HepG2 (cell line): Measurements from ENCODE around the gene IGF2BP3.

Experiments
- EZH2 ChIP-seq: conservative IDR thresholded peaks from 2 replicates; pipeline ENCODE4 v1.6.1; 2012; ENCODE audit warnings: mild to moderate bottlenecking, low read depth, low read length, moderate library complexity
- GABPA ChIP-seq, 2 experiments: IDR thresholded peaks; 2 replicates each; pipeline ENCODE4 v1.6.1; 2011 to 2016; ENCODE audit warnings: low read depth in 2 of 2, low read length in 1 of 2, missing biosample characterization in 1 of 2, missing genetic modification characterization in 1 of 2
- MED1 ChIP-seq: sonication (generic); formaldehyde crosslinking; IDR thresholded peaks from 2 replicates; pipeline ENCODE4 v1.4.0; 2020; ENCODE audit warnings: missing genetic modification reagents
- MEIS1 ChIP-seq: sonication (generic); formaldehyde crosslinking; IDR thresholded peaks from 2 replicates; pipeline ENCODE4 v1.9.0; 2021; ENCODE audit warnings: mild to moderate bottlenecking, missing genetic modification reagents, moderate library complexity, borderline replicate concordance
- SOX6 ChIP-seq, 2 experiments: fragments of 450-650 bp in 1 of 2; sonication (generic) in 1 of 2; formaldehyde crosslinking in 1 of 2; IDR thresholded peaks; 2 replicates each; pipeline versions ENCODE4 v1.4.0 to v1.6.1; 2017 to 2020; ENCODE audit warnings: antibody characterized with exemption in 1 of 2, mild to moderate bottlenecking in 1 of 2, missing genetic modification reagents in 1 of 2
- SP1 ChIP-seq, 2 experiments: fragments of 450-650 bp in 1 of 2; sonication (generic) in 1 of 2; formaldehyde crosslinking in 1 of 2; IDR thresholded peaks; 2 replicates each; pipeline versions ENCODE4 v1.4.0 to v1.6.1; 2016 to 2020; ENCODE audit warnings: missing genetic modification reagents in 1 of 2
- ZBTB7A ChIP-seq: sonication (generic); formaldehyde crosslinking; IDR thresholded peaks from 2 replicates; pipeline ENCODE4 v1.8.0; 2022; ENCODE audit warnings: mild to moderate bottlenecking, missing genetic modification reagents
- ZNF354B ChIP-seq: sonication (generic); formaldehyde crosslinking; IDR thresholded peaks from 2 replicates; pipeline ENCODE4 v1.8.0; 2022; ENCODE audit warnings: mild to moderate bottlenecking, missing genetic modification reagents
- ZNF501 ChIP-seq: sonication (generic); formaldehyde crosslinking; IDR thresholded peaks from 2 replicates; pipeline ENCODE4 v1.5.1; 2020; ENCODE audit warnings: mild to moderate bottlenecking, moderate library complexity, missing genetic modification reagents
- ZNF878 ChIP-seq: sonication (generic); formaldehyde crosslinking; IDR thresholded peaks from 2 replicates; pipeline ENCODE4 v1.8.1; 2023; ENCODE audit warnings: mild to moderate bottlenecking, missing genetic modification reagents, moderate library complexity
- TF ChIP-seq, protein P1 (sequence below): sonication (generic); formaldehyde crosslinking; IDR thresholded peaks from 2 replicates; pipeline ENCODE4 v1.5.0; 2020; ENCODE audit warnings: mild to moderate bottlenecking, missing genetic modification reagents, moderate library complexity
- TF ChIP-seq, protein P2 (sequence below), 2 experiments: sonication (generic) in 1 of 2; formaldehyde crosslinking in 1 of 2; IDR thresholded peaks; 2 replicates each; pipeline versions ENCODE4 v1.5.1 to v1.6.1; 2011 to 2020; ENCODE audit warnings: borderline replicate concordance in 1 of 2, low read depth in 1 of 2, low read length in 1 of 2, mild to moderate bottlenecking in 1 of 2, missing genetic modification reagents in 1 of 2, moderate library complexity in 1 of 2

DNA sequence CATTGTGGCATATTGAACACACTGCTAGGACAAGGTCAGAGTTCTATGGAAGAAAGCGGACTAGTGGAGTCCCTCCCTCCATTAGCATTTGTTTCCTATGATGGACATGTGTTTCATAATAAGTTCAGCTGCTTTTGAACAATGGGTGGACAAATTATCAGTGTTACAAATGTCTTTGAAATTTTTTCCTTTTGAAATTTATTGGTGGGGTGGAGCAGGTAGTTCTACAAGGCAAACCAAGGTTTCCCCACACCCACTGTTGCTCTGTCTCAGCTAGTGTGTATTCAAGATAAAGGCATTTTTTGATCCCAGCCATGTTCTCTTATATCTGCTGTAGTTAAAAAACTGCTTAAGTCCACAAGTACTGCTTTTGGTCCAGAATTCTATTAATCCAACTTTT, 91.3 kb downstream of the IGF2BP3 start:
- TF ChIP-seq ZNF878 (no peak), ZNF354B (CRISPR knock-in tag) (no peak), ZNF501 (CRISPR knock-in tag) (no peak), MED1 (no peak), MEIS1 (CRISPR knock-in tag) (no peak), ZBTB7A (CRISPR knock-in tag) (no peak), SOX6 (IDR thresholded peaks at IDR 0.05) (no peak), SOX6 (CRISPR knock-in tag; IDR thresholded peaks at IDR 0.05) (no peak), GABPA (IDR thresholded peaks at IDR 0.05; ENCODE audit: low read depth, low read length) (no peak), GABPA (CRISPR knock-in tag; IDR thresholded peaks at IDR 0.05; ENCODE audit: low read depth) (no peak), SP1 (IDR thresholded peaks at IDR 0.05) (no peak), SP1 (CRISPR knock-in tag; IDR thresholded peaks at IDR 0.05) (no peak), EZH2 (no peak)
- TF ChIP-seq, protein P1, sequence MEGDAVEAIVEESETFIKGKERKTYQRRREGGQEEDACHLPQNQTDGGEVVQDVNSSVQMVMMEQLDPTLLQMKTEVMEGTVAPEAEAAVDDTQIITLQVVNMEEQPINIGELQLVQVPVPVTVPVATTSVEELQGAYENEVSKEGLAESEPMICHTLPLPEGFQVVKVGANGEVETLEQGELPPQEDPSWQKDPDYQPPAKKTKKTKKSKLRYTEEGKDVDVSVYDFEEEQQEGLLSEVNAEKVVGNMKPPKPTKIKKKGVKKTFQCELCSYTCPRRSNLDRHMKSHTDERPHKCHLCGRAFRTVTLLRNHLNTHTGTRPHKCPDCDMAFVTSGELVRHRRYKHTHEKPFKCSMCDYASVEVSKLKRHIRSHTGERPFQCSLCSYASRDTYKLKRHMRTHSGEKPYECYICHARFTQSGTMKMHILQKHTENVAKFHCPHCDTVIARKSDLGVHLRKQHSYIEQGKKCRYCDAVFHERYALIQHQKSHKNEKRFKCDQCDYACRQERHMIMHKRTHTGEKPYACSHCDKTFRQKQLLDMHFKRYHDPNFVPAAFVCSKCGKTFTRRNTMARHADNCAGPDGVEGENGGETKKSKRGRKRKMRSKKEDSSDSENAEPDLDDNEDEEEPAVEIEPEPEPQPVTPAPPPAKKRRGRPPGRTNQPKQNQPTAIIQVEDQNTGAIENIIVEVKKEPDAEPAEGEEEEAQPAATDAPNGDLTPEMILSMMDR (CRISPR knock-in tag) = no peak
- TF ChIP-seq, protein P2, sequence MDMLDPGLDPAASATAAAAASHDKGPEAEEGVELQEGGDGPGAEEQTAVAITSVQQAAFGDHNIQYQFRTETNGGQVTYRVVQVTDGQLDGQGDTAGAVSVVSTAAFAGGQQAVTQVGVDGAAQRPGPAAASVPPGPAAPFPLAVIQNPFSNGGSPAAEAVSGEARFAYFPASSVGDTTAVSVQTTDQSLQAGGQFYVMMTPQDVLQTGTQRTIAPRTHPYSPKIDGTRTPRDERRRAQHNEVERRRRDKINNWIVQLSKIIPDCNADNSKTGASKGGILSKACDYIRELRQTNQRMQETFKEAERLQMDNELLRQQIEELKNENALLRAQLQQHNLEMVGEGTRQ (IDR thresholded peaks at IDR 0.05; ENCODE audit: low read depth, low read length) = no peak
- TF ChIP-seq, protein P2 (CRISPR knock-in tag; IDR thresholded peaks at IDR 0.05; ENCODE audit: borderline replicate concordance) = no peak
